ENCODE measurements around the gene SNPH.

Gene SNPH

DNA sequence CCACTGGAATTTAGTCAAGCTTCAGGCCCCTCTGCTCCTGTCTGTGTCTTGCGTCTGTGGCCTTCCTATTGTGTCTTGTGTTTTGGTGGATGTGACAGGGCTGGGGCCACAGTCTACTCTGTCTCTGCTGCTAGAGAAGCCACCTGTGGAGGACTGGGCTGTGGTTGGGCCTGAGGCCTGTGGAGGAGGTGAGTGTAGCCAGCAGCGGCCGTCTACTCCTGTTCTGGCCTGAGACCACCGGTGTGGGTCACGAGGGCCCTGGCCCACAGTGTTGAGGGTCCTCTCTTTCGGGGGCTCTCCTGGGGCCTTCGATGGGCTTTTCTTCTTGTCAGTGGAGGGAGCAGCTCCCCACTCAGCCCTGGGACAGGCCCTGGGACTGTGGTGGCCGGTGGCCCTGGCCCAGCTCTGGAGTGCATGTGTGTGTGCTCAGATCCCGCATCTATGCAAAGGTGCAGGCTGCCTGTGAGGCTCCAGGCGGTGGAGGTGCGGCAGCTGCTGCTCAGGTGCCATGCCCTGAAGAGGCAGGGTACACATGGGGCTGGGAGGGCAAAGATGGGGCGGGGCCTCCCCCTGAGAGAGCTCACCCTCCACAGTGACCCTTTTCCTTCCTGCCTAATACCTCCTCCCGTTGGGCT lies 42.1 kb downstream of the SNPH start:
- H3K9me3 ChIP-seq (ENCODE audit: control insufficient read depth, insufficient read depth, low read depth, low read length) = no peaks in the 10 kb centered on the region
- H3K4me1 ChIP-seq (ENCODE audit: control insufficient read depth, insufficient read depth, low read length) = no peaks in the 10 kb centered on the region
- POLR2A ChIA-PET = no interaction called here
- no peak overlapping the region for H3K4me3 ChIP-seq (ENCODE audit: low read depth, low read length)
- no peak overlapping the region for H3K27ac ChIP-seq (ENCODE audit: extremely low read depth, low read depth, low read length)
- peaks cover 0 to 18% of the 10 kb centered on the region in 2 experiments; a peak in 1 of 3 replicates for H3K36me3 ChIP-seq (ENCODE audit: control insufficient read depth in 2 of 2, insufficient read depth in 1 of 2, low read length in 2 of 2)
- CTCF ChIA-PET = interaction anchor here (1.2 kb wide), 1 partner anchor 129 kb away, joined by 4 read pairs; no protein-coding TSS in a partner anchor
- peak; percentile 31; the same call in 1 of the 2 replicates for TF ChIP-seq SCRT2 (tag by site-specific recombination; IDR thresholded peaks at IDR 0.05)
- TF ChIP-seq ZNF366 (tag by site-specific recombination; conservative IDR thresholded peaks at IDR 0.05) = no peak

GRCh38 chr20:1308702-1309095 lies 42.6 kb downstream of the SNPH start:
- Histone ChIP-seq H3K4me3 (ENCODE audit: low read depth, low read length) (no peak overlapping the region), H3K36me3 (ENCODE audit: control insufficient read depth in 2 of 2, insufficient read depth in 1 of 2, low read length in 2 of 2) (peaks cover 0 to 18% of the 10 kb centered on the region in 2 experiments; a peak in 1 of 3 replicates), H3K4me1 (ENCODE audit: control insufficient read depth, insufficient read depth, low read length) (0 out of 2 replicates have a peak, but pooled peaks cover under 1% of the 10 kb centered on the region), H3K9me3 (ENCODE audit: control insufficient read depth, insufficient read depth, low read depth, low read length) (no peaks in the 10 kb centered on the region), H3K27ac (ENCODE audit: extremely low read depth, low read depth, low read length) (no peak overlapping the region)
- POLR2A ChIA-PET = no interaction called here
- TF ChIP-seq, protein P1, sequence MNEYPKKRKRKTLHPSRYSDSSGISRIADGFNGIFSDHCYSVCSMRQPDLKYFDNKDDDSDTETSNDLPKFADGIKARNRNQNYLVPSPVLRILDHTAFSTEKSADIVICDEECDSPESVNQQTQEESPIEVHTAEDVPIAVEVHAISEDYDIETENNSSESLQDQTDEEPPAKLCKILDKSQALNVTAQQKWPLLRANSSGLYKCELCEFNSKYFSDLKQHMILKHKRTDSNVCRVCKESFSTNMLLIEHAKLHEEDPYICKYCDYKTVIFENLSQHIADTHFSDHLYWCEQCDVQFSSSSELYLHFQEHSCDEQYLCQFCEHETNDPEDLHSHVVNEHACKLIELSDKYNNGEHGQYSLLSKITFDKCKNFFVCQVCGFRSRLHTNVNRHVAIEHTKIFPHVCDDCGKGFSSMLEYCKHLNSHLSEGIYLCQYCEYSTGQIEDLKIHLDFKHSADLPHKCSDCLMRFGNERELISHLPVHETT (tag by site-specific recombination; IDR thresholded peaks at IDR 0.05) = no peak
- TF ChIP-seq ZNF280D (tag by site-specific recombination; IDR thresholded peaks at IDR 0.05) (no peak), ZNF521 (tag by site-specific recombination; IDR thresholded peaks at IDR 0.05) (no peak), ZNF548 (tag by site-specific recombination; IDR thresholded peaks at IDR 0.05) (no peak), ZNF670 (tag by site-specific recombination; IDR thresholded peaks at IDR 0.05; ENCODE audit: low read depth) (no peak), PRDM10 (tag by site-specific recombination; IDR thresholded peaks at IDR 0.05) (no peak), ZNF37A (tag by site-specific recombination; IDR thresholded peaks at IDR 0.05) (no peak), ZBTB7A (tag by site-specific recombination; IDR thresholded peaks at IDR 0.05; ENCODE audit: low read depth) (no peak), WT1 (tag by site-specific recombination; IDR thresholded peaks at IDR 0.05) (no peak), GLIS1 (tag by site-specific recombination; IDR thresholded peaks at IDR 0.05) (no peak), ZNF624 (tag by site-specific recombination; IDR thresholded peaks at IDR 0.05) (no peak), ZNF623 (tag by site-specific recombination; IDR thresholded peaks at IDR 0.05) (no peak), MEIS1 (CRISPR knock-in tag; IDR thresholded peaks at IDR 0.05; ENCODE audit: borderline replicate concordance) (no peak), EGR2 (tag by site-specific recombination; IDR thresholded peaks at IDR 0.05; ENCODE audit: low read depth) (no peak), ZNF211 (tag by site-specific recombination; IDR thresholded peaks at IDR 0.05; ENCODE audit: low read depth) (no peak)
- TF ChIP-seq, protein P2, sequence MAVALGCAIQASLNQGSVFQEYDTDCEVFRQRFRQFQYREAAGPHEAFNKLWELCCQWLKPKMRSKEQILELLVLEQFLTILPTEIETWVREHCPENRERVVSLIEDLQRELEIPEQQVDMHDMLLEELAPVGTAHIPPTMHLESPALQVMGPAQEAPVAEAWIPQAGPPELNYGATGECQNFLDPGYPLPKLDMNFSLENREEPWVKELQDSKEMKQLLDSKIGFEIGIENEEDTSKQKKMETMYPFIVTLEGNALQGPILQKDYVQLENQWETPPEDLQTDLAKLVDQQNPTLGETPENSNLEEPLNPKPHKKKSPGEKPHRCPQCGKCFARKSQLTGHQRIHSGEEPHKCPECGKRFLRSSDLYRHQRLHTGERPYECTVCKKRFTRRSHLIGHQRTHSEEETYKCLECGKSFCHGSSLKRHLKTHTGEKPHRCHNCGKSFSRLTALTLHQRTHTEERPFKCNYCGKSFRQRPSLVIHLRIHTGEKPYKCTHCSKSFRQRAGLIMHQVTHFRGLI (tag by site-specific recombination; IDR thresholded peaks at IDR 0.05) = no peak
- TF ChIP-seq, protein P3, sequence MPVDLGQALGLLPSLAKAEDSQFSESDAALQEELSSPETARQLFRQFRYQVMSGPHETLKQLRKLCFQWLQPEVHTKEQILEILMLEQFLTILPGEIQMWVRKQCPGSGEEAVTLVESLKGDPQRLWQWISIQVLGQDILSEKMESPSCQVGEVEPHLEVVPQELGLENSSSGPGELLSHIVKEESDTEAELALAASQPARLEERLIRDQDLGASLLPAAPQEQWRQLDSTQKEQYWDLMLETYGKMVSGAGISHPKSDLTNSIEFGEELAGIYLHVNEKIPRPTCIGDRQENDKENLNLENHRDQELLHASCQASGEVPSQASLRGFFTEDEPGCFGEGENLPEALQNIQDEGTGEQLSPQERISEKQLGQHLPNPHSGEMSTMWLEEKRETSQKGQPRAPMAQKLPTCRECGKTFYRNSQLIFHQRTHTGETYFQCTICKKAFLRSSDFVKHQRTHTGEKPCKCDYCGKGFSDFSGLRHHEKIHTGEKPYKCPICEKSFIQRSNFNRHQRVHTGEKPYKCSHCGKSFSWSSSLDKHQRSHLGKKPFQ (tag by site-specific recombination; IDR thresholded peaks at IDR 0.05) = no peak
- TF ChIP-seq, protein P4, sequence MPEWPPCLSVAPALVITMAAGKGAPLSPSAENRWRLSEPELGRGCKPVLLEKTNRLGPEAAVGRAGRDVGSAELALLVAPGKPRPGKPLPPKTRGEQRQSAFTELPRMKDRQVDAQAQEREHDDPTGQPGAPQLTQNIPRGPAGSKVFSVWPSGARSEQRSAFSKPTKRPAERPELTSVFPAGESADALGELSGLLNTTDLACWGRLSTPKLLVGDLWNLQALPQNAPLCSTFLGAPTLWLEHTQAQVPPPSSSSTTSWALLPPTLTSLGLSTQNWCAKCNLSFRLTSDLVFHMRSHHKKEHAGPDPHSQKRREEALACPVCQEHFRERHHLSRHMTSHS (tag by site-specific recombination; IDR thresholded peaks at IDR 0.05) = no peak
- CTCF ChIA-PET = interaction anchor here (1.2 kb wide), 1 partner anchor 129 kb away, joined by 4 read pairs; no protein-coding TSS in a partner anchor
